PC-9 (cell line): ENCODE results near the gene SLC13A1.

Experiments
- EZH2 ChIP-seq: fragments of 200-600 bp; sonication (generic); IDR thresholded peaks from 2 replicates; pipeline ENCODE4 v1.8.0; 2017; ENCODE audit warnings: antibody characterized with exemption, low read depth
- TF ChIP-seq, protein P1 (sequence below): fragments of 200-600 bp; sonication (generic); conservative IDR thresholded peaks from 2 replicates; pipeline ENCODE4 v1.6.1; 2017; ENCODE audit warnings: mixed run types, antibody characterized with exemption, mild to moderate bottlenecking, moderate library complexity

DNA sequence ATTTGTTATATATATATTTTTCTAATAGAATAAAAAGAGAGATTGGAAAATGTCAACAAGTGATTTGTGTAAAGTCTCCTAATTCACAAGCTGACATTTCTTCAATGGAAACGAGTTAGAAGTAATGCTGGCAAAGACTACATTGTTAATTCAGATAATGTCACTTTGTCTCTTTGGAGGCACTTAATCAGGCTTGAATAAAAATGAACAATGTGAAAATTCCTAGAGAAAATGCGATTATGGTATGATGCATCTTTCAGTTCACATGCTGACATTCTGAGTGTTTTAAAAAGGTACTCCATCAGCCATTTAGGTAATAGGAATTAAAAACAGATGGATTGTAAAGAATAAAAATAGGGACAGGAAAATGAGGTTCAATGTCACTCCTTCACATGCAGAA, 100.1 kb downstream of the SLC13A1 start:
- TF ChIP-seq, protein P1, sequence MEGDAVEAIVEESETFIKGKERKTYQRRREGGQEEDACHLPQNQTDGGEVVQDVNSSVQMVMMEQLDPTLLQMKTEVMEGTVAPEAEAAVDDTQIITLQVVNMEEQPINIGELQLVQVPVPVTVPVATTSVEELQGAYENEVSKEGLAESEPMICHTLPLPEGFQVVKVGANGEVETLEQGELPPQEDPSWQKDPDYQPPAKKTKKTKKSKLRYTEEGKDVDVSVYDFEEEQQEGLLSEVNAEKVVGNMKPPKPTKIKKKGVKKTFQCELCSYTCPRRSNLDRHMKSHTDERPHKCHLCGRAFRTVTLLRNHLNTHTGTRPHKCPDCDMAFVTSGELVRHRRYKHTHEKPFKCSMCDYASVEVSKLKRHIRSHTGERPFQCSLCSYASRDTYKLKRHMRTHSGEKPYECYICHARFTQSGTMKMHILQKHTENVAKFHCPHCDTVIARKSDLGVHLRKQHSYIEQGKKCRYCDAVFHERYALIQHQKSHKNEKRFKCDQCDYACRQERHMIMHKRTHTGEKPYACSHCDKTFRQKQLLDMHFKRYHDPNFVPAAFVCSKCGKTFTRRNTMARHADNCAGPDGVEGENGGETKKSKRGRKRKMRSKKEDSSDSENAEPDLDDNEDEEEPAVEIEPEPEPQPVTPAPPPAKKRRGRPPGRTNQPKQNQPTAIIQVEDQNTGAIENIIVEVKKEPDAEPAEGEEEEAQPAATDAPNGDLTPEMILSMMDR = no peak
- no peak for TF ChIP-seq EZH2
